ENCODE data around the gene FPR3.
"Not testable (repeated sequence)": the region's sequence is repeated elsewhere in the genome, so short reads cannot be mapped to it uniquely, and the experiment has no call there.

FPR3 gene

DNA sequence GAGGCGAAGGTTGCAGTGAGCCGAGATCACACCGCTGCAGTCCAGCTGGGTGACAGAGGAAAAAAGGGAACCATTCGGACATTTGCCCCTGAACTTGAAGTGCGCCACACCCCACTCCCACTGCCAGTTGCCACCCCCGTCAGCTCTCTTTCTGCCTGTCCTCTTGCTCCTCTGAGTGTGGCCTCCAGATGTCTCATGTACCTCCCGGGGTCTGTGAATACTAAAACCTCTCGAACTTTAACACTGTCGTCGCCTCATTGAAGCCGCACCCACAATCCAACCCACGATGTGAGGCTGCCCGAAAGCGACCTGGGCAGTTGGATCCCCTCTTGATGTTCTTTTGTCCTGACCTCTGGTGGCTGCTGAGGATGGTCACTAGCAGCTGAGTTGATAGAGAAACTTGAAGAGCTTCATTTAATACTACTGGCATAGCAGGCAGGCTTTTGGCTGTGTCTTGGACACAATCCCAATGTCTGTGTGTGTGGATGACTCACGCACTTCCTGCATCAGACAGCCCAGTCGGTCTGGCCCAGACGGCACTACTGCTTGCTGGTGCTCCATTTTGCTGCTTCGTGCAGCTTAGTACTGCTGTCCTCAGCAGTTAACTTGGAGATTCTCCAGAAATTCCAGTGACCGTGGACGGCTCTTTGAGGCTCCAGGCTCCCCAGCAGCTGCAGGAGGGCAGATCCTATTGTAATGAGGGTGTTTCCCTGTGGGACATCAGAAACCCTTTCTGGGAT, 4.2 kb downstream of the FPR3 start:
- DNase-seq (ENCODE audit: extremely low read depth, low read depth), result peak; percentile 90
- no peak overlapping the region for H3K4me3 ChIP-seq (replicated peaks; ENCODE audit: low read depth, low read length)
- no peak for TF ChIP-seq CTCF (IDR thresholded peaks at IDR 0.05; ENCODE audit: low read depth, low read length, missing control alignments)

- no peak overlapping the region for H3K4me3 ChIP-seq (replicated peaks; ENCODE audit: low read depth, low read length)
- no peak for TF ChIP-seq CTCF (IDR thresholded peaks at IDR 0.05; ENCODE audit: low read depth, low read length, missing control alignments)
- DNase-seq (ENCODE audit: extremely low read depth, low read depth), result no peak
Observed at GRCh38 chr19:51799774-51800472, 5.0 kb downstream of the FPR3 start.

DNA sequence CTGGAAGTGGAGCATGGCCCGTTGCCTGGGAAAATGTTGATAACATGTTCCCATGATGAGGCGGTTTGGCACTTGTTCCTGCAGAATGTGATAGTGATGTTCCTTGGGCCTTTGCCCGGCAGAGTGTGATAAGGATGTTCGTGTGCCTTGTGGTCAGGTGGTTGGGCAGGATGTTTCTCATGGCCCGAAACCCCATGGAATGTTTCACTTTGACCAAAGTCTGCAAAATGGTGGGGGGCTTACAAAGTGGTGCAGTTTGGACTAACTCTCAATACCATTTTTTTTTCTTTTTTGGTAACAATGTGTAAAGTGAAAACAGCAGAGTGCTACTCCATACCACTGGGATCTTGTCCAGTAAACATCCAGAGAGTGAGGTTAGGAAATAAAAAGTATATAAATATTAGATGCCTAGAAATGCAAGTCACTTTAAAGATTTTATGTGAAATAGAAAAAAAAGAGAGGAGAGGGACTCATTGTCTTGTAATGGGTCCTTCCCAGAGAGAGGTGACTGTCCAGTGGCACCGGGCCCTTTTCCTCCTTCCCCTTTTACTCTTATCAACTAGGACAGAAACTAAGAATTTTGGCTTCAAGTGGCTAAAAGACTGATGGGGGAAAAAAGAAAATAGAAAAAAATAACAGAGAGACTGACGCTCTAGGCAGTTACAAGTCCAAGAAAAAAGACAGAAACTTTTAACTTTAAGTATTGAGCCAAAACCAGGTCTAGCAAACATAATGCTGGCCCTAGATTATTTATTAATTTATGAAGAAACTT, 5.7 kb downstream of the FPR3 start:
- TF ChIP-seq CTCF (IDR thresholded peaks at IDR 0.05; ENCODE audit: low read depth, low read length, missing control alignments), result no peak
- H3K4me3 ChIP-seq (replicated peaks; ENCODE audit: low read depth, low read length), result no peak overlapping the region
- no peak for DNase-seq (ENCODE audit: extremely low read depth, low read depth)

GRCh38 chr19:51802775-51803174, 7.8 kb downstream of the FPR3 start:
- no peak for TF ChIP-seq CTCF (IDR thresholded peaks at IDR 0.05; ENCODE audit: low read depth, low read length, missing control alignments)

DNA sequence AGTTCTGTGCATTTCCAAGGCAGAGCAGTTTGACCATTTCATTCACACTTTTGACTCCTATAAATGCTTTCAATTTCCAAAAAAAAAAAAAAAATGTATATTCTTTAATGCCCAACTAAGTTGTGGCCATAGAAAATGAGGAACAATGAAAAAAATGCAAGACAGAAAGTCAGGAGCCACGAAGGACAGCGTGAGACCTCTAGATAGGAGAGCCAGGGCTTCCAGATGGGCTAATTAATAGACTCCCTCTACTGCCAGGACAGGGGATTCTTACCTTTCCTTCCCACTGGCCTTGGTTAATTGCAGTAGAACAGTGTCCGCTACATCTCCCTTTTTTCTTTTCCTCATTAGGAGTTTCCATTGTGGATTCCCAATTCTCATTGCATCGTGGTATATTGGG, 8.6 kb downstream of the FPR3 start:
- no peak for DNase-seq (ENCODE audit: extremely low read depth, low read depth)
- no peak overlapping the region for H3K4me3 ChIP-seq (replicated peaks; ENCODE audit: low read depth, low read length)
- no peak for TF ChIP-seq CTCF (IDR thresholded peaks at IDR 0.05; ENCODE audit: low read depth, low read length, missing control alignments)

More at GRCh38 chr19:51802775-51803174, 7.8 kb downstream of the FPR3 start:
- no peak for DNase-seq (ENCODE audit: extremely low read depth, low read depth)
- H3K4me3 ChIP-seq (replicated peaks; ENCODE audit: low read depth, low read length), result no peak overlapping the region

- no peak for TF ChIP-seq CTCF (IDR thresholded peaks at IDR 0.05; ENCODE audit: low read depth, low read length, missing control alignments)
- H3K4me3 ChIP-seq (replicated peaks; ENCODE audit: low read depth, low read length), result no peak overlapping the region
Observed at GRCh38 chr19:51803967-51804366, 9.0 kb downstream of the FPR3 start.

DNA sequence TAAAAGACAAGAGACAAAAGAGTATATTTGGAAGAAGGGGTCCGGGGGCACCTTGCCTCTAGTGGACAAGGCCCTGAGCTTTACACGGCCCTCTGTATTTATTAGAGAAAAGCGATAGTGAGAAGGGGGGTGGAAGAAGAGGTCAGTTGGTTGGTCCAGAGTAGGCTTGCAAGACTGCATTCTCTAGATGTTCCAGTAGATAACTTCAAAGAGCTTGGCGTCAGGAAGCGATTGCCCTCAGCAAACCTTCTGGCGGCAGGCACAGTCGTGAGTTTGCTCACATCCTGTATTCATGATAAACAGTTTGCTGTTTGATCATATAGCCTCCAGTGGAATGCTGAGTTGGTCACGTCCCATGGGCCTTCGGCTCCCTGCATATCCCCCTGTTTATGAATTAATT, 9.8 kb downstream of the FPR3 start:
- not testable (repeated sequence) for DNase-seq (ENCODE audit: extremely low read depth, low read depth); H3K4me3 ChIP-seq (replicated peaks; ENCODE audit: low read depth, low read length)

More at GRCh38 chr19:51803967-51804366, 9.0 kb downstream of the FPR3 start:
- no peak for DNase-seq (ENCODE audit: extremely low read depth, low read depth)

GRCh38 chr19:51805396-51805795, 10.4 kb downstream of the FPR3 start:
- not testable (repeated sequence) for DNase-seq (ENCODE audit: extremely low read depth, low read depth); H3K4me3 ChIP-seq (replicated peaks; ENCODE audit: low read depth, low read length)

- DNase-seq (ENCODE audit: extremely low read depth, low read depth); H3K4me3 ChIP-seq (replicated peaks; ENCODE audit: low read depth, low read length): not testable (repeated sequence)
Observed at GRCh38 chr19:51806571-51806970, 11.6 kb downstream of the FPR3 start.

Data from HFF-Myc (cell line).